ENCODE measurements around the gene ERRFI1. TPM values are rescaled to one million over a fixed set of nuclear protein-coding genes. Genes with fewer than 3 reads are reported as not detected.

ERRFI1 gene
- total RNA-seq, 1 experiment from 2014 or later: 220 TPM

GRCh38 chr1:8006037-8006963 lies 19.8 kb downstream of the ERRFI1 start:
- no peak overlapping the region for H3K4me3 ChIP-seq
- no peak for DNase-seq
- peaks cover 34% of the 10 kb centered on the region for H3K36me3 ChIP-seq
- peaks cover 23% of the 10 kb centered on the region for H3K4me1 ChIP-seq
- H3K27ac ChIP-seq: no peak overlapping the region
- H3K9me3 ChIP-seq (replicated peaks): no peaks in the 10 kb centered on the region
- H3K27me3 ChIP-seq: no peaks in the 10 kb centered on the region

GRCh38 chr1:8004803-8005573 lies 21.1 kb downstream of the ERRFI1 start:
- H3K4me1 ChIP-seq: peaks cover 16% of the 10 kb centered on the region
- H3K9me3 ChIP-seq (replicated peaks): no peaks in the 10 kb centered on the region
- peak; percentile 59 to 65 for DNase-seq
- H3K27ac ChIP-seq: peak overlapping the region; percentile 5; the same call in 1 of the 2 replicates
- H3K4me3 ChIP-seq: no peak overlapping the region
- H3K36me3 ChIP-seq: peaks cover 21% of the 10 kb centered on the region
- H3K27me3 ChIP-seq: no peaks in the 10 kb centered on the region

GRCh38 chr1:8004113-8004802 lies 21.9 kb downstream of the ERRFI1 start:
- Histone ChIP-seq H3K27ac (peak overlapping the region; percentile 5; the same call in 1 of the 2 replicates), H3K9me3 (replicated peaks) (no peaks in the 10 kb centered on the region), H3K36me3 (peaks cover 14% of the 10 kb centered on the region), H3K4me3 (no peak overlapping the region), H3K27me3 (no peaks in the 10 kb centered on the region), H3K4me1 (peaks cover 16% of the 10 kb centered on the region)
- no peak for DNase-seq

- H3K4me1 ChIP-seq: peaks cover 16% of the 10 kb centered on the region
- H3K9me3 ChIP-seq (replicated peaks): no peaks in the 10 kb centered on the region
- no peaks in the 10 kb centered on the region for H3K27me3 ChIP-seq
- no peak for DNase-seq
- no peak overlapping the region for H3K4me3 ChIP-seq
- H3K36me3 ChIP-seq: peaks cover 7% of the 10 kb centered on the region
- H3K27ac ChIP-seq: no peak overlapping the region
Observed at GRCh38 chr1:8003438-8004112, 22.5 kb downstream of the ERRFI1 start.

GRCh38 chr1:8002921-8003320 lies 23.2 kb downstream of the ERRFI1 start:
- H3K4me3 ChIP-seq: no peak overlapping the region
- H3K27ac ChIP-seq: no peak overlapping the region
- H3K27me3 ChIP-seq: no peaks in the 10 kb centered on the region
- no peak for DNase-seq
- 0 out of 2 replicates have a peak, but pooled peaks cover 5% of the 10 kb centered on the region for H3K36me3 ChIP-seq
- H3K9me3 ChIP-seq (replicated peaks): no peaks in the 10 kb centered on the region
- H3K4me1 ChIP-seq: peaks cover 16% of the 10 kb centered on the region

GRCh38 chr1:8002329-8002910 lies 23.7 kb downstream of the ERRFI1 start:
- H3K36me3 ChIP-seq: 0 out of 2 replicates have a peak, but pooled peaks cover 2% of the 10 kb centered on the region
- no peaks in the 10 kb centered on the region for H3K27me3 ChIP-seq
- no peak overlapping the region for H3K4me3 ChIP-seq
- peaks cover 16% of the 10 kb centered on the region for H3K4me1 ChIP-seq
- H3K27ac ChIP-seq: no peak overlapping the region
- no peak for DNase-seq
- no peaks in the 10 kb centered on the region for H3K9me3 ChIP-seq (replicated peaks)

- peaks cover 3% of the 10 kb centered on the region; the same call in 1 of the 2 replicates for H3K36me3 ChIP-seq
- H3K9me3 ChIP-seq (replicated peaks): no peaks in the 10 kb centered on the region
- H3K27me3 ChIP-seq: no peaks in the 10 kb centered on the region
- DNase-seq: no peak
- no peak overlapping the region for H3K4me3 ChIP-seq
- peaks cover 3% of the 10 kb centered on the region; the same call in 1 of the 2 replicates for H3K4me1 ChIP-seq
- no peak overlapping the region for H3K27ac ChIP-seq
Observed at GRCh38 chr1:7995437-7995836, 30.7 kb downstream of the ERRFI1 start.

- no peaks in the 10 kb centered on the region for H3K27me3 ChIP-seq
- H3K4me1 ChIP-seq: peaks cover 3% of the 10 kb centered on the region; the same call in 1 of the 2 replicates
- no peak overlapping the region for H3K27ac ChIP-seq
- peaks cover 3% of the 10 kb centered on the region; the same call in 1 of the 2 replicates for H3K36me3 ChIP-seq
- no peak for DNase-seq
- H3K4me3 ChIP-seq: no peak overlapping the region
- H3K9me3 ChIP-seq (replicated peaks): no peaks in the 10 kb centered on the region
Observed at GRCh38 chr1:7994827-7995226, 31.3 kb downstream of the ERRFI1 start.

GRCh38 chr1:7993593-7994479 lies 32.3 kb downstream of the ERRFI1 start:
- Histone ChIP-seq H3K9me3 (replicated peaks) (no peaks in the 10 kb centered on the region), H3K27me3 (no peaks in the 10 kb centered on the region), H3K36me3 (peaks cover 3% of the 10 kb centered on the region; the same call in 1 of the 2 replicates), H3K4me3 (no peak overlapping the region), H3K4me1 (peaks cover 3% of the 10 kb centered on the region; the same call in 1 of the 2 replicates), H3K27ac (no peak overlapping the region)
- DNase-seq: no peak

GRCh38 chr1:7992885-7993284 lies 33.2 kb downstream of the ERRFI1 start:
- no peak for DNase-seq

GRCh38 chr1:7991504-7992440 lies 34.3 kb downstream of the ERRFI1 start:
- no peak for DNase-seq
- Histone ChIP-seq H3K4me3 (no peak overlapping the region), H3K36me3 (no peaks in the 10 kb centered on the region), H3K27me3 (no peaks in the 10 kb centered on the region), H3K4me1 (peaks cover 3% of the 10 kb centered on the region; the same call in 1 of the 2 replicates), H3K27ac (no peak overlapping the region), H3K9me3 (replicated peaks) (no peaks in the 10 kb centered on the region)

More at GRCh38 chr1:7992885-7993284, 33.2 kb downstream of the ERRFI1 start:
- Histone ChIP-seq H3K9me3 (replicated peaks) (no peaks in the 10 kb centered on the region), H3K4me1 (peaks cover 3% of the 10 kb centered on the region; the same call in 1 of the 2 replicates), H3K27me3 (no peaks in the 10 kb centered on the region), H3K4me3 (no peak overlapping the region), H3K36me3 (peaks cover 3% of the 10 kb centered on the region; the same call in 1 of the 2 replicates), H3K27ac (no peak overlapping the region)
